H9 (cell line): Measurements from ENCODE around the gene CKLF. TPM values are rescaled to one million over a fixed set of nuclear protein-coding genes. Genes with fewer than 3 reads are reported as not detected.

Experiments used
- DNase-seq: peaks from one replicate; pipeline ENCODE4 v3.0.0-alpha.2; 2017
- H2AFZ ChIP-seq: one replicate; pipeline ENCODE4 v1.6.1; 2013; ENCODE audit warnings: mild to moderate bottlenecking, low read length, control low read depth, moderate library complexity
- H2AK5ac ChIP-seq: 2 replicates; pipeline ENCODE4 v1.6.1; 2013; ENCODE audit warnings: low read length, control low read depth, mixed read lengths; ENCODE audit not compliant: insufficient read length
- H2BK120ac ChIP-seq: one replicate; pipeline ENCODE4 v1.6.1; 2013; ENCODE audit warnings: low read depth, mild to moderate bottlenecking, low read length, control low read depth, inconsistent platforms; ENCODE audit not compliant: poor library complexity, severe bottlenecking
- H2BK12ac ChIP-seq: 2 replicates; pipeline ENCODE4 v1.6.1; 2013; ENCODE audit warnings: low read length, control low read depth, mixed read lengths, low read depth; ENCODE audit not compliant: insufficient read length
- H2BK15ac ChIP-seq: 2 replicates; pipeline ENCODE4 v1.6.1; 2013; ENCODE audit warnings: low read depth, low read length, control low read depth
- H2BK20ac ChIP-seq: one replicate; pipeline ENCODE4 v1.6.1; 2013; ENCODE audit warnings: low read depth, mild to moderate bottlenecking, low read length, control low read depth, inconsistent platforms; ENCODE audit not compliant: poor library complexity, severe bottlenecking
- H2BK5ac ChIP-seq: 2 replicates; pipeline ENCODE4 v1.6.1; 2013; ENCODE audit warnings: low read length, control low read depth, mixed read lengths; ENCODE audit not compliant: insufficient read length
- H3K14ac ChIP-seq: 2 replicates; pipeline ENCODE4 v1.6.1; 2013; ENCODE audit warnings: low read length, control low read depth; ENCODE audit not compliant: insufficient read depth
- H3K18ac ChIP-seq: 2 replicates; pipeline ENCODE4 v1.6.1; 2013; ENCODE audit warnings: low read depth, mild to moderate bottlenecking, mixed read lengths, low read length, control low read depth; ENCODE audit not compliant: insufficient read length
- H3K23ac ChIP-seq: 2 replicates; pipeline ENCODE4 v1.6.1; 2013; ENCODE audit warnings: low read length, control low read depth, mixed read lengths, low read depth; ENCODE audit not compliant: insufficient read length
- H3K23me2 ChIP-seq: 2 replicates; pipeline ENCODE4 v1.6.1; 2013; ENCODE audit warnings: low read depth, mild to moderate bottlenecking, mixed read lengths, low read length, control low read depth; ENCODE audit not compliant: insufficient read length, poor library complexity, severe bottlenecking
- H3K27ac ChIP-seq: 2 replicates; pipeline ENCODE4 v1.5.1; 2013; ENCODE audit warnings: low read length, control low read depth, mixed read lengths, low read depth; ENCODE audit not compliant: insufficient read length
- H3K27me3 ChIP-seq: 2 replicates; pipeline ENCODE4 v1.6.1; 2013; ENCODE audit warnings: low read length, control low read depth, inconsistent platforms; ENCODE audit not compliant: insufficient read depth
- H3K4ac ChIP-seq: 2 replicates; pipeline ENCODE4 v1.6.1; 2013; ENCODE audit warnings: low read depth, mild to moderate bottlenecking, control low read depth, inconsistent platforms, low read length, moderate library complexity
- H3K4me1 ChIP-seq: 2 replicates; pipeline ENCODE4 v1.6.1; 2013; ENCODE audit warnings: low read length, control low read depth, inconsistent platforms; ENCODE audit not compliant: insufficient read depth
- H3K4me2 ChIP-seq: 2 replicates; pipeline ENCODE4 v1.6.1; 2013; ENCODE audit warnings: low read length, control low read depth, mixed read lengths; ENCODE audit not compliant: insufficient read length, insufficient read depth
- H3K56ac ChIP-seq: 2 replicates; pipeline ENCODE4 v1.6.1; 2013; ENCODE audit warnings: low read depth, mild to moderate bottlenecking, mixed read lengths, low read length, control low read depth; ENCODE audit not compliant: insufficient read length
- H3K79me1 ChIP-seq: 2 replicates; pipeline ENCODE4 v1.6.1; 2013; ENCODE audit warnings: low read depth, mild to moderate bottlenecking, moderate library complexity, low read length, control low read depth, inconsistent platforms; ENCODE audit not compliant: insufficient read depth, poor library complexity, severe bottlenecking
- H3K79me2 ChIP-seq: 2 replicates; pipeline ENCODE4 v1.6.1; 2013; ENCODE audit warnings: low read length, control low read depth, inconsistent platforms; ENCODE audit not compliant: insufficient read depth
- H3K9ac ChIP-seq: 2 replicates; pipeline ENCODE4 v1.6.1; 2013; ENCODE audit warnings: low read length, control low read depth, mixed read lengths; ENCODE audit not compliant: insufficient read length; ENCODE audit errors: extremely low read depth
- H3K9me3 ChIP-seq: one replicate; pipeline ENCODE4 v1.6.1; 2013; ENCODE audit warnings: low read depth, low read length, inconsistent platforms; ENCODE audit not compliant: control insufficient read depth
- H3T11ph ChIP-seq: one replicate; pipeline ENCODE4 v1.6.1; 2013; ENCODE audit warnings: mild to moderate bottlenecking, low read length, control low read depth, inconsistent platforms
- H4K20me1 ChIP-seq: one replicate; pipeline ENCODE4 v1.6.1; 2013; ENCODE audit not compliant: control insufficient read depth, insufficient read length, insufficient read depth
- H4K5ac ChIP-seq: 2 replicates; pipeline ENCODE4 v1.6.1; 2013; ENCODE audit warnings: low read depth, mild to moderate bottlenecking, mixed read lengths, low read length, control low read depth; ENCODE audit not compliant: insufficient read length
- H4K8ac ChIP-seq: replicated peaks from 2 replicates; pipeline ENCODE4 v1.6.1; 2013; ENCODE audit warnings: low read length, control low read depth, mixed read lengths, low read depth; ENCODE audit not compliant: insufficient read length
- H4K91ac ChIP-seq: 2 replicates; pipeline ENCODE4 v1.6.1; 2013; ENCODE audit warnings: low read depth, mild to moderate bottlenecking, moderate library complexity, mixed read lengths, low read length, control low read depth; ENCODE audit not compliant: insufficient read length
- H3K27ac Mint-ChIP-seq, 3 experiments: 2 replicates in 2 of 3; 3 replicates in 1 of 3; pipeline ENCODE4 v1.8.0; 2020 to 2021; ENCODE audit warnings: mixed read lengths in 3 of 3, mild to moderate bottlenecking in 1 of 3, moderate library complexity in 1 of 3
- H3K27me3 Mint-ChIP-seq: 2 replicates; pipeline ENCODE4 v1.8.0; 2021; ENCODE audit warnings: low read depth, mild to moderate bottlenecking, moderate library complexity, mixed read lengths
- H3K36me3 Mint-ChIP-seq, 3 experiments: 2 replicates in 2 of 3; 3 replicates in 1 of 3; pipeline ENCODE4 v1.8.0; 2020 to 2021; ENCODE audit warnings: low read depth in 3 of 3, mixed read lengths in 3 of 3; ENCODE audit not compliant: insufficient read depth in 1 of 3
- H3K4me1 Mint-ChIP-seq, 2 experiments: 2 replicates each; pipeline ENCODE4 v1.8.0; 2020; ENCODE audit warnings: mixed read lengths in 2 of 2
- H3K4me3 Mint-ChIP-seq, 2 experiments: 2 replicates in 1 of 2; 3 replicates in 1 of 2; pipeline ENCODE4 v1.8.0; 2020 to 2021; ENCODE audit warnings: mild to moderate bottlenecking in 2 of 2, mixed read lengths in 2 of 2, moderate library complexity in 1 of 2
- H3K9me3 Mint-ChIP-seq, 2 experiments: 2 replicates in 1 of 2; 3 replicates in 1 of 2; pipeline ENCODE4 v1.8.0; 2020; ENCODE audit warnings: mild to moderate bottlenecking in 2 of 2, mixed read lengths in 2 of 2, moderate library complexity in 1 of 2
- CTCF ChIP-seq: fragments of 200-600 bp; sonication (generic); conservative IDR thresholded peaks from 3 replicates; pipeline ENCODE4 v1.8.0; 2021; ENCODE audit warnings: antibody characterized with exemption, mild to moderate bottlenecking
- WGBS: extraction: QIAGEN DNeasy Blood & Tissue Kit; methylation state at CpG from one replicate; pipeline ENCODE4 v1.1.7; 2013; ENCODE audit warnings: missing lambda C conversion rate, low lambda C conversion rate, mixed read lengths; ENCODE audit not compliant: insufficient read length; ENCODE audit errors: extremely low coverage; 5-methylcytosine and 5-hydroxymethylcytosine counted together
- total RNA-seq: library from RNA; stranded (reverse); gene quantifications from 2 replicates; pipeline ENCODE4 v1.2.1, GENCODE V29; 2021

CKLF gene
- total RNA-seq, 1 experiment from 2014 or later, result 23.1 TPM

- H3K4me1 Mint-ChIP-seq, result peaks cover 16 to 18% of the 10 kb centered on the region in 2 experiments
These were observed 5.0 kb upstream of the CKLF start for GRCh38 chr16:66547101-66547989.

More at GRCh38 chr16:66547101-66547989, 5.0 kb upstream of the CKLF start:
- Histone ChIP-seq H3K27me3 (no peaks in the 10 kb centered on the region), H3K27ac (no peak overlapping the region), H3K4me2 (no peak overlapping the region), H4K20me1 (no peaks in the 10 kb centered on the region), H4K5ac (no peak overlapping the region), H2AK5ac (no peak overlapping the region), H3T11ph (no peak overlapping the region), H3K79me1 (no peaks in the 10 kb centered on the region), H4K91ac (no peak overlapping the region), H3K23ac (no peak overlapping the region), H3K9ac (no peak overlapping the region), H3K4me1 (peaks cover 2% of the 10 kb centered on the region; the same call in 1 of the 2 replicates), H3K18ac (no peak overlapping the region), H3K9me3 (no peaks in the 10 kb centered on the region), H3K56ac (no peak overlapping the region), H3K14ac (no peak overlapping the region), H2BK15ac (no peak overlapping the region), H2AFZ (no peak overlapping the region), H4K8ac (no peak overlapping the region), H3K23me2 (peaks cover 12% of the 10 kb centered on the region), H2BK120ac (no peak overlapping the region), H2BK12ac (no peak overlapping the region), H3K79me2 (no peaks in the 10 kb centered on the region), H3K4ac (no peak overlapping the region), H2BK5ac (no peak overlapping the region), H2BK20ac (no peak overlapping the region)
- Mint-ChIP-seq H3K27ac (peak overlapping the region in 1 of 3 experiments; percentile 41; a peak in 1 of 7 replicates), H3K27me3 (peaks cover 4% of the 10 kb centered on the region), H3K36me3 (peaks cover under 1 to 5% (median 4%) of the 10 kb centered on the region in 3 experiments; a peak in 5 of 7 replicates), H3K9me3 (peaks cover under 1% of the 10 kb centered on the region in 2 experiments; a peak in 2 of 5 replicates), H3K4me3 (no peak overlapping the region)
- no peak for DNase-seq
- no CpG with 5 or more reads among the region's 5 CpGs for WGBS
- no peak for TF ChIP-seq CTCF
